GM12873 (cell line): Measurements from ENCODE around the gene SLC19A2.

Experiments used
- CTCF ChIP-seq: IDR thresholded peaks from 2 replicates; pipeline ENCODE4 v1.5.1; 2012; ENCODE audit warnings: low read depth, mild to moderate bottlenecking, moderate library complexity, low read length, control low read depth; ENCODE audit not compliant: insufficient read depth; ENCODE audit errors: missing control alignments

The SLC19A2 gene

GRCh38 chr1:169499807-169500206 is 14.1 kb upstream of the SLC19A2 start:
- TF ChIP-seq CTCF: no peak

- TF ChIP-seq CTCF: no peak
Observed at GRCh38 chr1:169497317-169497716, 11.6 kb upstream of the SLC19A2 start.

GRCh38 chr1:169495916-169496315 is 10.2 kb upstream of the SLC19A2 start:
- TF ChIP-seq CTCF: no peak

- no peak for TF ChIP-seq CTCF
Observed at GRCh38 chr1:169495046-169495775, 9.5 kb upstream of the SLC19A2 start.

GRCh38 chr1:169494343-169494742 is 8.6 kb upstream of the SLC19A2 start:
- TF ChIP-seq CTCF: no peak

- no peak for TF ChIP-seq CTCF
Observed at GRCh38 chr1:169493251-169493650, 7.5 kb upstream of the SLC19A2 start.

- no peak for TF ChIP-seq CTCF
Observed at GRCh38 chr1:169491845-169492281, 6.1 kb upstream of the SLC19A2 start.
